Skin epidermis (tissue), 12 donors: ENCODE results near the gene RNF152.

ENCODE experiments used
- H3K27ac ChIP-seq, 21 experiments: fragments of 200-600 bp; sonication (generic) in 11 of 21; one replicate each; pipeline ENCODE4 v1.5.0; 2020; ENCODE audit warnings: mild to moderate bottlenecking in 3 of 21, inconsistent platforms in 2 of 21, moderate library complexity in 2 of 21
- H3K4me3 ChIP-seq, 7 experiments: fragments of 200-600 bp; sonication (generic) in 2 of 7; one replicate each; pipeline ENCODE4 v1.5.0; 2020; ENCODE audit warnings: inconsistent platforms in 2 of 7, mild to moderate bottlenecking in 2 of 7, moderate library complexity in 1 of 7

Gene RNF152

GRCh38 chr18:61856678-61857077 is 36.1 kb downstream of the RNF152 start:
- Histone ChIP-seq H3K4me3 (no peak overlapping the region), H3K27ac (no peak overlapping the region)

GRCh38 chr18:61855449-61856378 is 37.1 kb downstream of the RNF152 start:
- H3K27ac ChIP-seq = no peak overlapping the region

GRCh38 chr18:61854578-61855448 is 38.0 kb downstream of the RNF152 start:
- no peak overlapping the region for H3K27ac ChIP-seq
- H3K4me3 ChIP-seq = no peak overlapping the region

More at GRCh38 chr18:61855449-61856378, 37.1 kb downstream of the RNF152 start:
- H3K4me3 ChIP-seq = no peak overlapping the region

- no peak overlapping the region for H3K4me3 ChIP-seq
- no peak overlapping the region for H3K27ac ChIP-seq
Observed at GRCh38 chr18:61853855-61854254, 39.0 kb downstream of the RNF152 start.

DNA sequence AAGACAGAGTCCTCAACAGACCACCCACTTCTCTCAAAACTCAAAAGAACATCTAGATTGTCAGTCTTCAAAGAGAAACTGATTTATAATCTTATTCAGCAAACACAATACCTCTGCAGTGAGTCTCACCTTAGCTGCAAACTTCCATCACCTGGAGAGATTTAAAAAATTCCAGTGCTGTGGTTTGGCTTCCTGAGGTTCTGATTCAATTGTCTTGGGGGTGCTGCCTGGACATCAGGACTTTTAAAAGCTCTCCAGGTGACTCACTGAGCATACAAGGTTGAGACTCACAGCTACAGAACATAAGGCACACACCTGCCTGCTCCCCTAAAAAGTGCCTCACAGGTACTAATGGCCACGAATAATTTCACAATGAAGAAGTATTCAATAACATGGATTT is 40.3 kb downstream of the RNF152 start:
- no peak overlapping the region for H3K4me3 ChIP-seq
- H3K27ac ChIP-seq = no peak overlapping the region

GRCh38 chr18:61851940-61852451 is 40.8 kb downstream of the RNF152 start:
- H3K27ac ChIP-seq = no peak overlapping the region
- no peak overlapping the region for H3K4me3 ChIP-seq

GRCh38 chr18:61851279-61851678 is 41.5 kb downstream of the RNF152 start:
- Histone ChIP-seq H3K27ac (no peak overlapping the region), H3K4me3 (no peak overlapping the region)

DNA sequence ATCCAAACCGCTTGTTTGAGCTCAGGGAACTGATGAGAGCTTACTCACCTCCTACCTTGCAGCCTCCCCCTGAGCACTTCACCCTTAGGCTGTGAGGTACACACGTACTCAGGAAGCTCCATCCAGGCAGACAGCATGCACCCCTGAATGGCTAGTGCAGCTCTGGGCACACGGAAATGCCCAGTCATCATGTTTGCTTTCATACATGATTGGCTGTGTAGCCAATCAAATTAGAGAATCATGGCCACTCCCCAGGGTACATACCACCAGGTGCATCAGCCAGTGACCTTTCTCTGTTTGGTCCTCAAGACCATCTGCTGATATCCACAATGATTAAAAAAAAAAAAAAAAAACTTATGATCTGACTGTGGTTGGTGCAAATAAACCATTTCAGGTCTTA is 42.1 kb downstream of the RNF152 start:
- no peak overlapping the region for H3K27ac ChIP-seq

DNA sequence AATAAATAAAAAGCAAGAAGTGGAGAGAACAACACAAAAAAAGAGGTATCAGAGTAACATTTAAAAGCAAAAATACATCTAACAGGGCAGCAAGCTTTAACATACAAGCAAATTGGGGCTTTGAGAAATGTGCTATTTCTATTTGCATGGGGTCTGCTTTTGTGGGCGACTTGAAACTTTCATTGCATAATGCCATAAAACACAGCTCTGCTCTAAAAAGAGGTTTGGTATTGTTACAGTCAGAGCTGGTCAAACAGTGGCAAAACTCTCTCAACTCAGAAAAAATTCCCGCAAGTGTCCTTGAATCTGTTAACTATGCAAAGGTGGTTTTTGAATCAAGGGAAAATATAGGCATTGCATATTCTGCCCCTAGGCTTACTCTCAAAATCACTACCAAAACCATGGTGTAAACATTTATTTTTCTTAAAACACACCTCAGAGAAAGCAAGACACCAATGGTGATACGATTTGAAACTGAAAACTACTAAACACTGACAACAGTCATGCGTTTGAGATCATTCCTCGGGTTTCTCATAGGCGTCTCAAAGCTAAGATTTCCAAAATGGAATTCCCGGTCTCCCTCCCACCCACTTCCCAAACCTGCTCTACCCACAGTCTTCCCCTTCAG is 45.5 kb downstream of the RNF152 start:
- Histone ChIP-seq H3K4me3 (no peak overlapping the region), H3K27ac (no peak overlapping the region)

More for the DNA sequence above, 42.1 kb downstream of the RNF152 start:
- no peak overlapping the region for H3K4me3 ChIP-seq

GRCh38 chr18:61845197-61845596 is 47.6 kb downstream of the RNF152 start:
- H3K27ac ChIP-seq = no peak overlapping the region
- H3K4me3 ChIP-seq = no peak overlapping the region

DNA sequence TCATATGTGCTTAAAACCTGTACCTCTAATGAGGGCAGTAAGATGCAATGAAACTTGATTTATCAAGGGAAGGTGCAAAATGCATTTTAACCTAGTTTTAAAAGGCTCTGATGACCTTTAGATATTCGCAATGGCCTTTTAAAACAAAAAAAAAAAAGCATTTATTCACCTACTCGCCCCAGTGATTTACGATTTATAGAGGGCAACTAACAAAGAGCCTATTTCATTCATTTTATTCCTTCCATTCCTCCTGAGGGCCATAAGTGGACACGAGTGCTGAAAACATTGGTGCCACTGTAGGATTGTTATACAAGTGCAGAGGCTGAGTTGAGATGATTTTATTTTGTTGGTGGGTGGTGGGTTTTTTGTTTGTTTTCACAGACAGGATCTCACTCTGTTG is 48.1 kb downstream of the RNF152 start:
- Histone ChIP-seq H3K27ac (no peak overlapping the region), H3K4me3 (no peak overlapping the region)

GRCh38 chr18:61842146-61842545 is 50.7 kb downstream of the RNF152 start:
- Histone ChIP-seq H3K27ac (peak overlapping the region in 2 of 21 experiments; percentile 14 to 52), H3K4me3 (no peak overlapping the region)

DNA sequence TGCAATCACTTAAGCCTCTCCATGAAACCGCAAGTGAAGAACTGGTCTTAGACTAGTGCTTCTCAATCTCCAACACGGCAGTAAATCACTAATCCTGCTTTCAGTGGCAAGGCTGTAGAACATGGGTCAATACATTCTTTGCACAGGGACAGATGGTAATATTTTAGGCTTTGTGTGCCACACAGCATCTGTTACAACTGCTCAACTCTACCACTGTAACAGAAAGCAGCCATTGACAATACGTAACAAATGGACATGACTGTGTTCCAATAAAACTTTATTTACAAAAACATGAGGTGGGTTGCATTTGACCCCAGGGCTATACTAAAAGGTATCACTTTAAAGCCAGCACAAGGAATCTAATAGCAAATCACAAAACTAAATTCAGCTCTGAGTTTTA is 51.1 kb downstream of the RNF152 start:
- no peak overlapping the region for H3K4me3 ChIP-seq
- H3K27ac ChIP-seq = peak overlapping the region in 1 of 21 experiments; percentile 52

DNA sequence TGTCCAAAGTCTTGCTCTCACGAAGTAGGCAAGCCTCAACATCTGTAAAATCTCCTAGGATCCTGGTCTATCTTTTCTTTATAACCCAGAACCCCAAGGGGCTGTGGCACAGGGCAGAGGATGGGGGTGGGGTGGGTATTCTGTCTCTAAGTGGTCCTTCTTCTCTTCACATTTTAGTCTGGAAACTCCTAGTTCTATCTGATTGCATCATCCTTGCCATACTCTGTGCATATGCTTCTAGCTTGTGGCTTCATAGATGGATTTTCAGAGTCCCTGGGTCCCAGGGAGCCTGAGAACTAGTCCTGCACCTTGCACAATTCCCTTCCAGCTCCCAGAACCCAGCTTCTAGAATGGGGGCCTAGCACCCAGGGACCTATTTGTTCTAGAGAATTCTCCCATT is 52.5 kb downstream of the RNF152 start:
- Histone ChIP-seq H3K4me3 (no peak overlapping the region), H3K27ac (no peak overlapping the region)

GRCh38 chr18:61838521-61838920 is 54.3 kb downstream of the RNF152 start:
- no peak overlapping the region for H3K27ac ChIP-seq

GRCh38 chr18:61833978-61834377 is 58.8 kb downstream of the RNF152 start:
- Histone ChIP-seq H3K4me3 (no peak overlapping the region), H3K27ac (no peak overlapping the region)

More at GRCh38 chr18:61838521-61838920, 54.3 kb downstream of the RNF152 start:
- no peak overlapping the region for H3K4me3 ChIP-seq

DNA sequence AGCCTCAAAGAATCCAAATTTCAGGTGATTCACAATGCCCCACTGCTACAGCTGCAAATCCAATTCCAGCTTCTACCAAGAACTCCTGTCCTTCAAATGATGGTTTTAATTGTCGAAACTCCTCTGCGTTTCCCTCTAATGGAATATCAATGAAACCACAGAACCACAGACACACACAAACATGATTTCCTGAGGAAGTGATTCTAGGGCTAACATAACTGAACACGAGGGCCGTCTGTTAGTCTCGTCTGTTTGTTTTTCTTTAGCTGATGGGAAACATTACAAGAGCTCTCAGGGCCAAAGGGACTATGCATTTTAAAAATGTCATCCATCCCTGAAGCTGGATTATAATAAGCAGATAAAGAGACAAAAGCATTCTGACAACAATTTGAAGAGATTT is 59.4 kb downstream of the RNF152 start:
- H3K4me3 ChIP-seq = no peak overlapping the region
- H3K27ac ChIP-seq = peak overlapping the region in 1 of 21 experiments; percentile 4

- no peak overlapping the region for H3K27ac ChIP-seq
- H3K4me3 ChIP-seq = no peak overlapping the region
Observed at GRCh38 chr18:61832858-61833257, 59.9 kb downstream of the RNF152 start.

- no peak overlapping the region for H3K27ac ChIP-seq
- H3K4me3 ChIP-seq = no peak overlapping the region
Observed at GRCh38 chr18:61831071-61831470, 61.7 kb downstream of the RNF152 start.

- Histone ChIP-seq H3K27ac (no peak overlapping the region), H3K4me3 (no peak overlapping the region)
Observed at GRCh38 chr18:61829108-61829507, 63.7 kb downstream of the RNF152 start.
